Kidney (tissue), 14 donors: Measurements from ENCODE around the gene KCNC1. TPM values are rescaled to one million over a fixed set of nuclear protein-coding genes. Genes with fewer than 3 reads are reported as not detected.

Experiments
- DNase-seq, 5 donors: peaks; one replicate each; pipeline ENCODE4 v3.0.0-alpha.2; 2013 to 2020
- FAIRE-seq: peaks from 2 replicates; lab custom pipeline; 2012; peaks lifted over from hg19 to GRCh38; lab: Jason Lieb, UNC
- H3K27ac ChIP-seq, 2 donors: one replicate each; pipeline ENCODE4 v1.7.0; 2013; ENCODE audit warnings: low read depth in 2 of 2, low read length in 2 of 2, inconsistent platforms in 1 of 2
- H3K27me3 ChIP-seq: one replicate; pipeline ENCODE4 v1.7.1; 2013; ENCODE audit warnings: low read length, inconsistent platforms; ENCODE audit not compliant: control insufficient read depth, insufficient read depth
- H3K36me3 ChIP-seq, 3 donors: one replicate each; pipeline versions ENCODE4 v1.7.0 to v1.7.1; 2013; ENCODE audit warnings: low read length in 3 of 3, control low read depth in 1 of 3, inconsistent platforms in 1 of 3; ENCODE audit not compliant: insufficient read depth in 3 of 3, control insufficient read depth in 2 of 3
- H3K4me1 ChIP-seq, 3 donors: one replicate each; pipeline versions ENCODE4 v1.7.0 to v1.7.1; 2013; ENCODE audit warnings: low read length in 3 of 3, inconsistent platforms in 1 of 3, low read depth in 1 of 3; ENCODE audit not compliant: control insufficient read depth in 2 of 3, insufficient read depth in 2 of 3
- H3K4me3 ChIP-seq, 3 donors: one replicate each; pipeline versions ENCODE4 v1.7.0 to v1.8.1; 2013; ENCODE audit warnings: low read length in 3 of 3, control low read depth in 1 of 3, inconsistent platforms in 1 of 3
- H3K9ac ChIP-seq, 3 donors: one replicate each; pipeline versions ENCODE4 v1.7.0 to v1.7.1; 2013; ENCODE audit warnings: low read length in 3 of 3, control low read depth in 1 of 3, inconsistent platforms in 1 of 3
- H3K9me3 ChIP-seq, 3 donors: one replicate each; pipeline versions ENCODE4 v1.7.0 to v1.7.1; 2013; ENCODE audit warnings: low read length in 3 of 3, control low read depth in 1 of 3, inconsistent platforms in 1 of 3; ENCODE audit not compliant: control insufficient read depth in 2 of 3, insufficient read depth in 1 of 3
- intact Hi-C: fragments of 100-400 bp; cut with DNase I; formaldehyde crosslinking; loops from one replicate; pipeline ENCODE4 v1.11.1; 2022
- polyA plus RNA-seq: library from polyadenylated mRNA; stranded (reverse); fragments of 350-450 nt; fragmentation: Illumina TruSeq; extraction: RNeasy Lipid Tissue Mini Kit (QIAGEN cat#74804); gene quantifications from one replicate; pipeline ENCODE4 v1.2.3, GENCODE V29; 2014; ENCODE audit warnings: low read depth, low replicate concordance; ENCODE audit not compliant: insufficient read depth
- total RNA-seq: library from RNA; stranded (reverse); fragmentation: NEBNext Ultra II Directional; extraction: Animal tissue kit (Norgen Biotek cat#: 25700); gene quantifications from one replicate; pipeline ENCODE4 v1.2.1, GENCODE V29; 2021
- TF ChIP-seq, protein P1 (sequence below): IDR thresholded peaks from 3 replicates; pipeline ENCODE4 v1.5.1; 2012; ENCODE audit warnings: mild to moderate bottlenecking, moderate library complexity, borderline replicate concordance; ENCODE audit not compliant: insufficient read depth; ENCODE audit errors: extremely low read depth
- donor health status: control.
- donor health status: control.
- donor health status: control.
- donor health status: control.
- donor health status: control.
- donor health status: DM: yes; HTN: yes; CAD: no.
- donor health status: Normal renal cell carcinoma (clear cell type).

The KCNC1 gene
- total and polyA plus RNA-seq, 2 donors from 2014 or later, result 0.03 TPM; not detected in 1

DNA sequence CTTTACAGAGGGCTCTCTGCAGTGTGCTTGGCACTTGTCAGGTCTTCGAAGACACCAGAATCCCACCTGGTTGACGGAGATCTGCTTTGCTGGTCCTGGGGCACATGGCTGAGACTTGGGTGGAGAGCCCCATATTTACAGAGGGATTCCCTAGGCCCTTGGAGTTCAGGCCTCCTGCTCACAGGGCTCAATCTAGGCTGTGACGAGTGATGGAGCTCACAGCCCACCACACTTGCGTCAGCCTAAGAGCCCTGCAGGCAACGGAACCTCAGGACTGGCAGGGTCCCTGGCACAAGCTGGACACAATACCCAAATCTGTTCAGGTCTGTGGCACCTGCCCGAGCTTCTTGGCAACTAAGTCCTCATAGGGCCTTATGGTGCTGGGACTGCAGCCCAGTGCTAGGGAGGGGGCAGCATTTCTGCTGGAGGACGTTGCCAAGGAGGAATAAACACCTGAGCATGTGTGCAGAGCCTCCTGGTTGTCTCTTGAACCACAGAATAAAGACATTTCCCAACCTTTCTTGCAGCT is 59.1 kb downstream of the KCNC1 start:
- H3K27ac ChIP-seq, result no peak overlapping the region
- H3K27me3 ChIP-seq, result no peaks in the 10 kb centered on the region
- intact Hi-C loops, result no loop called here
- no peaks in the 10 kb centered on the region for H3K9me3 ChIP-seq
- DNase-seq, result no peak
- TF ChIP-seq, protein P1, sequence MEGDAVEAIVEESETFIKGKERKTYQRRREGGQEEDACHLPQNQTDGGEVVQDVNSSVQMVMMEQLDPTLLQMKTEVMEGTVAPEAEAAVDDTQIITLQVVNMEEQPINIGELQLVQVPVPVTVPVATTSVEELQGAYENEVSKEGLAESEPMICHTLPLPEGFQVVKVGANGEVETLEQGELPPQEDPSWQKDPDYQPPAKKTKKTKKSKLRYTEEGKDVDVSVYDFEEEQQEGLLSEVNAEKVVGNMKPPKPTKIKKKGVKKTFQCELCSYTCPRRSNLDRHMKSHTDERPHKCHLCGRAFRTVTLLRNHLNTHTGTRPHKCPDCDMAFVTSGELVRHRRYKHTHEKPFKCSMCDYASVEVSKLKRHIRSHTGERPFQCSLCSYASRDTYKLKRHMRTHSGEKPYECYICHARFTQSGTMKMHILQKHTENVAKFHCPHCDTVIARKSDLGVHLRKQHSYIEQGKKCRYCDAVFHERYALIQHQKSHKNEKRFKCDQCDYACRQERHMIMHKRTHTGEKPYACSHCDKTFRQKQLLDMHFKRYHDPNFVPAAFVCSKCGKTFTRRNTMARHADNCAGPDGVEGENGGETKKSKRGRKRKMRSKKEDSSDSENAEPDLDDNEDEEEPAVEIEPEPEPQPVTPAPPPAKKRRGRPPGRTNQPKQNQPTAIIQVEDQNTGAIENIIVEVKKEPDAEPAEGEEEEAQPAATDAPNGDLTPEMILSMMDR, result no peak
- FAIRE-seq, result no peak
- no peaks in the 10 kb centered on the region for H3K36me3 ChIP-seq
- H3K4me1 ChIP-seq, result no peaks in the 10 kb centered on the region
- H3K9ac ChIP-seq, result no peak overlapping the region
- H3K4me3 ChIP-seq, result no peak overlapping the region

DNA sequence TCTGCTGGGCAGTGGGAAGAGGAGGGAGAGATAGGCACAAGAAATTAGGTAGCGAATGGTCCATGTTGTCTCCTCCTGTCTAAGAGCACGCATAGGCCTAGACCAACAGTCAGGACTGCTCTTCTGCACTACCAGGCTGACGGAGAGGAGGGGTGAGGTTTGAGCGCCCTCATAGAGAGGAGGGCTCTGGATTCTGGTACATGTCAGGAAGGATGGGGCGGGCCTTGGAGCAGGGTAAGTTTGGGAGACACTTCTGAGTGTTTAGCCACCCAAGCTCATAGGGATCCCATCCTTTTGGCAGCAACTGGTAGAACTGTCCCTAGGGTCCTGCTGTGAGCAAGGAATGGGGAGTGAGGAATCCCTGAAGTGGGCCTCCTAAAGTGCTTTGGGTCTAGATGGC is 60.4 kb downstream of the KCNC1 start:
- Histone ChIP-seq H3K36me3 (no peaks in the 10 kb centered on the region), H3K9me3 (no peaks in the 10 kb centered on the region), H3K27ac (no peak overlapping the region), H3K9ac (no peak overlapping the region), H3K27me3 (no peaks in the 10 kb centered on the region), H3K4me1 (no peaks in the 10 kb centered on the region), H3K4me3 (no peak overlapping the region)
- intact Hi-C loops, result no loop called here
- FAIRE-seq, result no peak
- DNase-seq, result no peak
- TF ChIP-seq, protein P1, result no peak

DNA sequence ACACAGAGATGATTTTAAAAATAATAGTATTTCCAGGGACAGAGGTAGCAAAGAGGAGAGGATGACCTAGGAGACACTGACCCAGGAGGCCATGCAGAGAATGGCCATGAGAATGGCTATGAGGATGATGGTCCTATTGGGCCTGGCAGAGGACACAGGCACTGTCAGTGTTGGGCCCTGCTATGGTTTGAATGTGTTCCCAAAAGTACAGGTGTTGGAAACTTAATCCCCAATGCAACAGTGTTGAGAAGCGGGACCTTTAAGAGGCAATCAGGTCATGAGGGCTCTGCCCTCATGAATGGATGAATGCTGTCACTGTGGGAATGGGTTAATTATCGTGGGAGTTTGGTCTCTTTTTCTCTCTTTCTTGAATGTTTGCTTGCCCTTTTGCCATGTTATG is 61.6 kb downstream of the KCNC1 start:
- no peaks in the 10 kb centered on the region for H3K36me3 ChIP-seq
- H3K4me3 ChIP-seq, result no peak overlapping the region
- TF ChIP-seq, protein P1, result no peak
- H3K9ac ChIP-seq, result no peak overlapping the region
- no peak for DNase-seq
- no peak overlapping the region for H3K27ac ChIP-seq
- H3K4me1 ChIP-seq, result no peaks in the 10 kb centered on the region
- no peak for FAIRE-seq
- no peaks in the 10 kb centered on the region for H3K9me3 ChIP-seq
- intact Hi-C loops, result no loop called here
- H3K27me3 ChIP-seq, result no peaks in the 10 kb centered on the region

DNA sequence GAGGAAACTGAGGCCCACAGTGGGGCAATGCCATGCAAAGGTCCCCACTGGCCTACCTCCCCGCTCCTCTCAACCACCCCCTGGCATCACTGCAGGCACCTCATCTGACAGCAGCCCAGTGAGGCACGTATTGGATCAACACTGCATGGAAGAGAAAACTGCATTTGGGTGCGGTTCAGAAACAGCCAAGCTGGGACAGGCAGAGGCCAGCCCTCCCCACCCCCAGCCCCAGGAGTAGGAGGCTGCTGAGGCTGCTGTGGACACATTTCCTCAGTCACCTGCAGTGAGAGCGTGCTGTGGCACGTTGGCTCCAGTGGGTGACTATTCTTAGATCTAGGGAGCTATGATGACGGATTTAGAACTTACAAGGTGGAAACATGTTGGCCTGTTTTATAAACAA is 63.7 kb downstream of the KCNC1 start:
- no peaks in the 10 kb centered on the region for H3K4me1 ChIP-seq
- DNase-seq (no peak), FAIRE-seq (no peak)
- H3K36me3 ChIP-seq, result no peaks in the 10 kb centered on the region
- no peaks in the 10 kb centered on the region for H3K9me3 ChIP-seq
- intact Hi-C loops, result no loop called here
- H3K27ac ChIP-seq, result no peak overlapping the region
- TF ChIP-seq, protein P1, result no peak
- H3K27me3 ChIP-seq, result no peaks in the 10 kb centered on the region
- H3K4me3 ChIP-seq, result no peak overlapping the region
- H3K9ac ChIP-seq, result no peak overlapping the region
